ENCODE measurements around the gene CREB3L2. TPM values are rescaled to one million over a fixed set of nuclear protein-coding genes. Genes with fewer than 3 reads are reported as not detected.
A peak's percentile ranks its signal among the peaks of the same experiment; 100 is the strongest.

Gene CREB3L2
- total RNA-seq, 1 experiment from 2014 or later: 60.6 TPM

GRCh38 chr7:137936509-137937201 lies 65.2 kb downstream of the CREB3L2 start (continued):
- TF ChIP-seq IRF2 (CRISPR knock-in tag; IDR thresholded peaks at IDR 0.05; ENCODE audit: borderline replicate concordance, low read depth) (no peak), FOXJ3 (CRISPR knock-in tag; IDR thresholded peaks at IDR 0.05; ENCODE audit: borderline replicate concordance) (no peak)

DNA sequence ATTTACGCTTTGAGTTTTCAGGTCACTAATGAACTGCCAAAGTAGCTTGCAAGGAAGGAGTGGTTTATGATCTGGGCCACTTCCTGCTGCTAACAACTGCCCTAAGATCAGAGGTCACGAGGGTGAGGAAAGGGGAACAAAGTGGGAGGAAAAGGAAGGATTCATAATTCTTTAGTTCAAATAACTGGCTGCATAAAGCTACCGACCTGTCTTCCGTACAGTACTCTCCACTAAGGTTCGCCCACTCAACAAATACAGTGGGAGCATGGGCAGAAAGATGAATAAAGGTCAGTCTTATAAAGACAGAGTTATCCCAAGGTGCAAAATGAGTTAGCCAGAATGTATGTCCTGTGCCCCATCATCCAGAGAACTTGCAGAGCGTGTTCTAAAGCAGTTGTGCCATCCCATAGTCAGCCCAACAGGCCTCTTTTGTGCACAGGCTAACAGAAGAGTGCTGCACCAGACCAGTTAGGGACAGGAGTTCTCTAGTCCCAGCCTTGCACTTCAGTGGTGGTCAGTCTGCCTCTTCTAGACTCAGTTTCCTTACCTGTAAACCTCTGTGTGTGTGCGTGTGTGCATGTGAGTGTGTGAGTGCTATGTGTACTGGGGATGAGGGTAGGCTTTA lies 65.9 kb downstream of the CREB3L2 start:
- CTCF ChIA-PET: no interaction called here
- POLR2A ChIA-PET: no interaction called here
- no peak for DNase-seq (ENCODE audit: low spot score)
- H3K4me3 Mint-ChIP-seq: no peak overlapping the region
- 0 out of 2 replicates have a peak, but pooled peaks have one; percentile 15 for ATAC-seq
- no peaks in the 10 kb centered on the region for H3K9me3 Mint-ChIP-seq
- H3K4me1 Mint-ChIP-seq: peaks cover 62% of the 10 kb centered on the region
- H3K27me3 Mint-ChIP-seq (ENCODE audit: low read depth): no peaks in the 10 kb centered on the region
- no peak overlapping the region for H3K27ac Mint-ChIP-seq
- H3K36me3 Mint-ChIP-seq: no peaks in the 10 kb centered on the region
- no peak for TF ChIP-seq ELF4 (CRISPR knock-in tag; IDR thresholded peaks at IDR 0.05; ENCODE audit: low read depth)

DNA sequence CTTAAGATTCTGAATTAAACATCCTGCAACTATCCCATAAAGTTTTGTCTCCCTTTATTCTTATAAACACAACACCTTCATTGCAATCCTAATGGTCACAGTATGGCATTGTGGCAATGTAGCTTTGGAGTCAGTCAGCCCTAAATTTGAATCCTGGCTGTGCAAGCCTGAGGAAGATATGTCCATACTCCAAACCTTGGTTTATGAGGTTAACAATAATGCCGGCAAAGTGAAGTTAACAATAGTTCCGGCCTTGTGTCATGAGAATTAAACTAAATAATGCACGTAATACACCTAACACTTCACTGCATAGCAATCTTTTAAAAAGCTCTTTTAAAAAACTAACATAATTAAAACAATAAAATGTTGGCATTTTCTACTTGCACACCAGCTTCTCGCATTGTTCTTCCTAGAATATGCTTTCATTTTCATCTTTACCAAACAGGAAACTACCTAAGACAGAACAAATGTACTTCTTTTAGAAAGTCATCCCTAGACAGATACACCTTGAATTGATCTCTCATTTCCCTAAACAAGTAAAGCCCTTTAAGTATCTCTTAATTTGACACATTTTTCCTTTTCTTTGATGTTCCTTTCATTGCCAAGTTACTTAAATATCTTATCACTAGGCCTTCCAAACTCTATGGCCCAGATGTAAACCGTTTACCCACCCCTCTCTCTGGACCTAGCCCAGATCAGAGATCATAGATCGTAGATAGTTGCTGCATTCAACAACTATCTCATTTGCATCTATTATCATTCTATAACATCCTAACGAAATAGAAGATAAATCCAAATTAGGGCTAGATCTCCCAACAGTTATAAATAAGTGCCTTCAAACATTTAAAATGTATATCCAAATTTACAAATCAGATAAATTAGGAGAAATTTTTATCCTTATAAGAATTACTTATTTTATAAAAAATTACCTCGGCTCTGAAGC lies 66.7 kb downstream of the CREB3L2 start:
- Mint-ChIP-seq H3K36me3 (no peaks in the 10 kb centered on the region), H3K27me3 (ENCODE audit: low read depth) (no peaks in the 10 kb centered on the region), H3K27ac (no peak overlapping the region), H3K4me3 (no peak overlapping the region), H3K4me1 (peaks cover 62% of the 10 kb centered on the region), H3K9me3 (no peaks in the 10 kb centered on the region)
- ChIA-PET CTCF (no interaction called here), POLR2A (no interaction called here)
- ATAC-seq (no peak), DNase-seq (ENCODE audit: low spot score) (no peak)
- TF ChIP-seq, protein P1, sequence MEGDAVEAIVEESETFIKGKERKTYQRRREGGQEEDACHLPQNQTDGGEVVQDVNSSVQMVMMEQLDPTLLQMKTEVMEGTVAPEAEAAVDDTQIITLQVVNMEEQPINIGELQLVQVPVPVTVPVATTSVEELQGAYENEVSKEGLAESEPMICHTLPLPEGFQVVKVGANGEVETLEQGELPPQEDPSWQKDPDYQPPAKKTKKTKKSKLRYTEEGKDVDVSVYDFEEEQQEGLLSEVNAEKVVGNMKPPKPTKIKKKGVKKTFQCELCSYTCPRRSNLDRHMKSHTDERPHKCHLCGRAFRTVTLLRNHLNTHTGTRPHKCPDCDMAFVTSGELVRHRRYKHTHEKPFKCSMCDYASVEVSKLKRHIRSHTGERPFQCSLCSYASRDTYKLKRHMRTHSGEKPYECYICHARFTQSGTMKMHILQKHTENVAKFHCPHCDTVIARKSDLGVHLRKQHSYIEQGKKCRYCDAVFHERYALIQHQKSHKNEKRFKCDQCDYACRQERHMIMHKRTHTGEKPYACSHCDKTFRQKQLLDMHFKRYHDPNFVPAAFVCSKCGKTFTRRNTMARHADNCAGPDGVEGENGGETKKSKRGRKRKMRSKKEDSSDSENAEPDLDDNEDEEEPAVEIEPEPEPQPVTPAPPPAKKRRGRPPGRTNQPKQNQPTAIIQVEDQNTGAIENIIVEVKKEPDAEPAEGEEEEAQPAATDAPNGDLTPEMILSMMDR (IDR thresholded peaks at IDR 0.05): no peak
- TF ChIP-seq SOX15 (CRISPR knock-in tag; IDR thresholded peaks at IDR 0.05) (no peak), ZNF396 (CRISPR knock-in tag; IDR thresholded peaks at IDR 0.05; ENCODE audit: borderline replicate concordance) (no peak), E2F4 (CRISPR knock-in tag; IDR thresholded peaks at IDR 0.05; ENCODE audit: borderline replicate concordance, low read depth) (no peak), ZNF317 (CRISPR knock-in tag; IDR thresholded peaks at IDR 0.05; ENCODE audit: borderline replicate concordance, low read depth) (no peak), FOXP1 (CRISPR knock-in tag; IDR thresholded peaks at IDR 0.05; ENCODE audit: borderline replicate concordance) (no peak), CBFB (CRISPR knock-in tag; IDR thresholded peaks at IDR 0.05; ENCODE audit: low read depth) (no peak), RORB (CRISPR knock-in tag; IDR thresholded peaks at IDR 0.05) (no peak), ZNF671 (CRISPR knock-in tag; IDR thresholded peaks at IDR 0.05) (no peak), FOXK1 (CRISPR knock-in tag; IDR thresholded peaks at IDR 0.05) (no peak), GRHL2 (CRISPR knock-in tag; IDR thresholded peaks at IDR 0.05; ENCODE audit: insufficient replicate concordance, severe bottlenecking) (no peak)
- TF ChIP-seq, protein P2, sequence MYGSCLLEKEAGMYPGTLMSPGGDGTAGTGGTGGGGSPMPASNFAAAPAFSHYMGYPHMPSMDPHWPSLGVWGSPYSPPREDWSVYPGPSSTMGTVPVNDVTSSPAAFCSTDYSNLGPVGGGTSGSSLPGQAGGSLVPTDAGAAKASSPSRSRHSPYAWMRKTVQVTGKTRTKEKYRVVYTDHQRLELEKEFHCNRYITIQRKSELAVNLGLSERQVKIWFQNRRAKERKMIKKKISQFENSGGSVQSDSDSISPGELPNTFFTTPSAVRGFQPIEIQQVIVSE (CRISPR knock-in tag; IDR thresholded peaks at IDR 0.05; ENCODE audit: borderline replicate concordance): no peak
- TF ChIP-seq, protein P3, sequence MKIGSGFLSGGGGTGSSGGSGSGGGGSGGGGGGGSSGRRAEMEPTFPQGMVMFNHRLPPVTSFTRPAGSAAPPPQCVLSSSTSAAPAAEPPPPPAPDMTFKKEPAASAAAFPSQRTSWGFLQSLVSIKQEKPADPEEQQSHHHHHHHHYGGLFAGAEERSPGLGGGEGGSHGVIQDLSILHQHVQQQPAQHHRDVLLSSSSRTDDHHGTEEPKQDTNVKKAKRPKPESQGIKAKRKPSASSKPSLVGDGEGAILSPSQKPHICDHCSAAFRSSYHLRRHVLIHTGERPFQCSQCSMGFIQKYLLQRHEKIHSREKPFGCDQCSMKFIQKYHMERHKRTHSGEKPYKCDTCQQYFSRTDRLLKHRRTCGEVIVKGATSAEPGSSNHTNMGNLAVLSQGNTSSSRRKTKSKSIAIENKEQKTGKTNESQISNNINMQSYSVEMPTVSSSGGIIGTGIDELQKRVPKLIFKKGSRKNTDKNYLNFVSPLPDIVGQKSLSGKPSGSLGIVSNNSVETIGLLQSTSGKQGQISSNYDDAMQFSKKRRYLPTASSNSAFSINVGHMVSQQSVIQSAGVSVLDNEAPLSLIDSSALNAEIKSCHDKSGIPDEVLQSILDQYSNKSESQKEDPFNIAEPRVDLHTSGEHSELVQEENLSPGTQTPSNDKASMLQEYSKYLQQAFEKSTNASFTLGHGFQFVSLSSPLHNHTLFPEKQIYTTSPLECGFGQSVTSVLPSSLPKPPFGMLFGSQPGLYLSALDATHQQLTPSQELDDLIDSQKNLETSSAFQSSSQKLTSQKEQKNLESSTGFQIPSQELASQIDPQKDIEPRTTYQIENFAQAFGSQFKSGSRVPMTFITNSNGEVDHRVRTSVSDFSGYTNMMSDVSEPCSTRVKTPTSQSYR (CRISPR knock-in tag; IDR thresholded peaks at IDR 0.05): no peak
- TF ChIP-seq, protein P4, sequence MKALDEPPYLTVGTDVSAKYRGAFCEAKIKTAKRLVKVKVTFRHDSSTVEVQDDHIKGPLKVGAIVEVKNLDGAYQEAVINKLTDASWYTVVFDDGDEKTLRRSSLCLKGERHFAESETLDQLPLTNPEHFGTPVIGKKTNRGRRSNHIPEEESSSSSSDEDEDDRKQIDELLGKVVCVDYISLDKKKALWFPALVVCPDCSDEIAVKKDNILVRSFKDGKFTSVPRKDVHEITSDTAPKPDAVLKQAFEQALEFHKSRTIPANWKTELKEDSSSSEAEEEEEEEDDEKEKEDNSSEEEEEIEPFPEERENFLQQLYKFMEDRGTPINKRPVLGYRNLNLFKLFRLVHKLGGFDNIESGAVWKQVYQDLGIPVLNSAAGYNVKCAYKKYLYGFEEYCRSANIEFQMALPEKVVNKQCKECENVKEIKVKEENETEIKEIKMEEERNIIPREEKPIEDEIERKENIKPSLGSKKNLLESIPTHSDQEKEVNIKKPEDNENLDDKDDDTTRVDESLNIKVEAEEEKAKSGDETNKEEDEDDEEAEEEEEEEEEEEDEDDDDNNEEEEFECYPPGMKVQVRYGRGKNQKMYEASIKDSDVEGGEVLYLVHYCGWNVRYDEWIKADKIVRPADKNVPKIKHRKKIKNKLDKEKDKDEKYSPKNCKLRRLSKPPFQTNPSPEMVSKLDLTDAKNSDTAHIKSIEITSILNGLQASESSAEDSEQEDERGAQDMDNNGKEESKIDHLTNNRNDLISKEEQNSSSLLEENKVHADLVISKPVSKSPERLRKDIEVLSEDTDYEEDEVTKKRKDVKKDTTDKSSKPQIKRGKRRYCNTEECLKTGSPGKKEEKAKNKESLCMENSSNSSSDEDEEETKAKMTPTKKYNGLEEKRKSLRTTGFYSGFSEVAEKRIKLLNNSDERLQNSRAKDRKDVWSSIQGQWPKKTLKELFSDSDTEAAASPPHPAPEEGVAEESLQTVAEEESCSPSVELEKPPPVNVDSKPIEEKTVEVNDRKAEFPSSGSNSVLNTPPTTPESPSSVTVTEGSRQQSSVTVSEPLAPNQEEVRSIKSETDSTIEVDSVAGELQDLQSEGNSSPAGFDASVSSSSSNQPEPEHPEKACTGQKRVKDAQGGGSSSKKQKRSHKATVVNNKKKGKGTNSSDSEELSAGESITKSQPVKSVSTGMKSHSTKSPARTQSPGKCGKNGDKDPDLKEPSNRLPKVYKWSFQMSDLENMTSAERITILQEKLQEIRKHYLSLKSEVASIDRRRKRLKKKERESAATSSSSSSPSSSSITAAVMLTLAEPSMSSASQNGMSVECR (CRISPR knock-in tag; IDR thresholded peaks at IDR 0.05; ENCODE audit: borderline replicate concordance): no peak
